ENCODE results near the gene MUC5AC. TPM values are rescaled to one million over a fixed set of nuclear protein-coding genes. Genes with fewer than 3 reads are reported as not detected.

The MUC5AC gene
- total RNA-seq, 1 experiment from 2014 or later, result under 0.01 TPM

DNA sequence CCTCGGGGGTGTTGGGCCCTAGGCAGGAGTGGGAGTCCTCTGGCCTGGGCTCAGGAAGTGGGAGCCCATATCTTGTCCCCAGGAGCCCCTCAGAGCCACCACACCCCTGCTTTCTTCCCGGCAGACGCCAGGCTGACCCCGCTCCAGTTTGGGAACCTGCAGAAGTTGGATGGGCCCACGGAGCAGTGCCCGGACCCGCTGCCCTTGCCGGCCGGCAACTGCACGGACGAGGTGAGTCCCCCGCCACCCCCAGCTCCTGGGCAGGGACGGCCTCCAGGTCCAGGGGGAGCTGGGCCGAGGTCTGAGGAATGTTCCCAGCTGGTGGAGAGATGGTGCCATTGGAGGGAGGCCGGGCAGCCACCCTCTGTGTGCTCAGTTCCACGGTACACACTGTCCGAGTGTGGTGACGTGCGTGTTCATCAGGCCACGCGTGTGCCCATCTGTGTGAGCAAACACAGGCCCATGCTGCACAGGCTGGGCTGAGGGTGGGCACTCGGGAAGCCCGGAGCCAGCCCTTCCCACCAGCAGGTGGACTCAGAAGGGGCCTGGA, 69.9 kb downstream of the MUC5AC start (continued):
- TF ChIP-seq, protein P1, sequence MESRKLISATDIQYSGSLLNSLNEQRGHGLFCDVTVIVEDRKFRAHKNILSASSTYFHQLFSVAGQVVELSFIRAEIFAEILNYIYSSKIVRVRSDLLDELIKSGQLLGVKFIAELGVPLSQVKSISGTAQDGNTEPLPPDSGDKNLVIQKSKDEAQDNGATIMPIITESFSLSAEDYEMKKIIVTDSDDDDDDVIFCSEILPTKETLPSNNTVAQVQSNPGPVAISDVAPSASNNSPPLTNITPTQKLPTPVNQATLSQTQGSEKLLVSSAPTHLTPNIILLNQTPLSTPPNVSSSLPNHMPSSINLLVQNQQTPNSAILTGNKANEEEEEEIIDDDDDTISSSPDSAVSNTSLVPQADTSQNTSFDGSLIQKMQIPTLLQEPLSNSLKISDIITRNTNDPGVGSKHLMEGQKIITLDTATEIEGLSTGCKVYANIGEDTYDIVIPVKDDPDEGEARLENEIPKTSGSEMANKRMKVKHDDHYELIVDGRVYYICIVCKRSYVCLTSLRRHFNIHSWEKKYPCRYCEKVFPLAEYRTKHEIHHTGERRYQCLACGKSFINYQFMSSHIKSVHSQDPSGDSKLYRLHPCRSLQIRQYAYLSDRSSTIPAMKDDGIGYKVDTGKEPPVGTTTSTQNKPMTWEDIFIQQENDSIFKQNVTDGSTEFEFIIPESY (IDR thresholded peaks at IDR 0.05; ENCODE audit: extremely low read depth, insufficient replicate concordance, low read length), result no peak
- TF ChIP-seq ZFX (IDR thresholded peaks at IDR 0.05) (no peak), EGR1 (IDR thresholded peaks at IDR 0.05; ENCODE audit: low read depth) (no peak), JUND (IDR thresholded peaks at IDR 0.05) (no peak)
- TF ChIP-seq, protein P2, sequence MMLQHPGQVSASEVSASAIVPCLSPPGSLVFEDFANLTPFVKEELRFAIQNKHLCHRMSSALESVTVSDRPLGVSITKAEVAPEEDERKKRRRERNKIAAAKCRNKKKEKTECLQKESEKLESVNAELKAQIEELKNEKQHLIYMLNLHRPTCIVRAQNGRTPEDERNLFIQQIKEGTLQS (IDR thresholded peaks at IDR 0.05), result no peak

DNA sequence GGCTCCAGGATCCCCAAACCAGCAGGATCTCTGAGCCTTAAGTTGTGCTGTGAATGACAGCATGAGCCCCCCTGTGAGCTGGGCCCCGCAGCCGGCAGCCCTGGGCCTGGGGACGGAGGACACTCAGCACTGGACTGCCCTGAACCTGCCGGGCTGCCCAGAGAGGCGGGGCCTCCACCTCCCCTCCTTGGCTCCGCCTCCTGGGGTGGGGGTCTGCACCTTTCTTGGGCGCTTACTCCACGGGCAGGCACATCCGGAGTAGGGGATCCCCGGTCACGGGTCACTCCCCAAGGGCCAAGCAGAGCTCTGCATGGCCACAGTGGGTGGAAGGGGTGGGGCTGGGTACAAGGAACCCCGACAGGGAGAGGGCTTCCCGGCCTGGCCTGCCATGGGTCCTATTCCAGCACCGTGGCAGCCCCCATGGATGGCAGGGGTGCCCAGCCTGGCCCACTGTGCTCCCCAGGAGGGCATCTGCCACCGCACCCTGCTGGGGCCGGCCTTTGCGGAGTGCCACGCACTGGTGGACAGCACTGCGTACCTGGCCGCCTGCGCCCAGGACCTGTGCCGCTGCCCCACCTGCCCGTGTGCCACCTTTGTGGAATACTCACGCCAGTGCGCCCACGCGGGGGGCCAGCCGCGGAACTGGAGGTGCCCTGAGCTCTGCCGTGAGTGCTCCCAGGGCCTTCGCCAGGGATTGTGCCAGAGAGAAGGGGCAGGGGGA, 70.5 kb downstream of the MUC5AC start:
- Histone ChIP-seq H3K4me3 (replicated peaks in 1 of 2; ENCODE audit: low read depth in 1 of 2, low read length in 2 of 2) (no peak overlapping the region), H3K27ac (ENCODE audit: low read depth, low read length) (no peak overlapping the region), H3K4me1 (ENCODE audit: control insufficient read depth in 1 of 2, insufficient read depth in 2 of 2, low read length in 2 of 2) (no peaks in the 10 kb centered on the region), H3K79me2 (ENCODE audit: insufficient read depth, low read length) (no peaks in the 10 kb centered on the region), H3K9me3 (ENCODE audit: control insufficient read depth in 1 of 2, insufficient read depth in 1 of 2, low read depth in 1 of 2, low read length in 2 of 2) (no peaks in the 10 kb centered on the region), H2AFZ (ENCODE audit: low read depth, low read length, poor library complexity, severe bottlenecking) (no peak overlapping the region), H3K27me3 (ENCODE audit: insufficient read depth, low read length) (no peaks in the 10 kb centered on the region), H4K20me1 (ENCODE audit: insufficient read depth) (no peaks in the 10 kb centered on the region), H3K36me3 (ENCODE audit: control insufficient read depth in 1 of 2, insufficient read depth in 2 of 2, low read length in 2 of 2) (no peaks in the 10 kb centered on the region), H3K4me2 (ENCODE audit: low read length) (no peak overlapping the region), H3K9ac (ENCODE audit: low read length) (no peak overlapping the region), H3K9me2 (ENCODE audit: insufficient read depth) (no peaks in the 10 kb centered on the region)
- intact Hi-C loops (cut with micrococcal nuclease), result no loop called here
- ATAC-seq (no peak), DNase-seq (ENCODE audit: low read depth, low spot score) (no peak)
- RAD21 ChIA-PET (ENCODE audit: low non-redundant PET in 1 of 2, low total read pairs in 2 of 2, uncharacterized antibody in 2 of 2, unreplicated experiment in 2 of 2), result no interaction called here
- no TSS peak for BruUV-seq (replicated peaks)
- POLR2A ChIA-PET, result no interaction called here
- CTCF ChIA-PET, result no interaction called here
- TF ChIP-seq SIN3A (IDR thresholded peaks at IDR 0.05; ENCODE audit: low read depth) (no peak), RAD21 (IDR thresholded peaks at IDR 0.05; ENCODE audit: low read depth) (no peak), ZFX (IDR thresholded peaks at IDR 0.05) (no peak), EGR1 (IDR thresholded peaks at IDR 0.05; ENCODE audit: low read depth) (no peak), CBX3 (IDR thresholded peaks at IDR 0.05; ENCODE audit: low read depth) (no peak), POLR2AphosphoS5 (IDR thresholded peaks at IDR 0.05; ENCODE audit: low read depth, low read length) (no peak), SP1 (IDR thresholded peaks at IDR 0.05; ENCODE audit: low read depth) (no peak), JUND (IDR thresholded peaks at IDR 0.05) (no peak), CEBPB (IDR thresholded peaks at IDR 0.05; ENCODE audit: low read depth) (no peak), TCF7L2 (IDR thresholded peaks at IDR 0.05; ENCODE audit: borderline replicate concordance, extremely low read depth, insufficient read depth, insufficient read length) (no peak), SRF (IDR thresholded peaks at IDR 0.05; ENCODE audit: low read depth) (no peak)
- TF ChIP-seq, protein P2 (IDR thresholded peaks at IDR 0.05), result no peak
- TF ChIP-seq, protein P3, sequence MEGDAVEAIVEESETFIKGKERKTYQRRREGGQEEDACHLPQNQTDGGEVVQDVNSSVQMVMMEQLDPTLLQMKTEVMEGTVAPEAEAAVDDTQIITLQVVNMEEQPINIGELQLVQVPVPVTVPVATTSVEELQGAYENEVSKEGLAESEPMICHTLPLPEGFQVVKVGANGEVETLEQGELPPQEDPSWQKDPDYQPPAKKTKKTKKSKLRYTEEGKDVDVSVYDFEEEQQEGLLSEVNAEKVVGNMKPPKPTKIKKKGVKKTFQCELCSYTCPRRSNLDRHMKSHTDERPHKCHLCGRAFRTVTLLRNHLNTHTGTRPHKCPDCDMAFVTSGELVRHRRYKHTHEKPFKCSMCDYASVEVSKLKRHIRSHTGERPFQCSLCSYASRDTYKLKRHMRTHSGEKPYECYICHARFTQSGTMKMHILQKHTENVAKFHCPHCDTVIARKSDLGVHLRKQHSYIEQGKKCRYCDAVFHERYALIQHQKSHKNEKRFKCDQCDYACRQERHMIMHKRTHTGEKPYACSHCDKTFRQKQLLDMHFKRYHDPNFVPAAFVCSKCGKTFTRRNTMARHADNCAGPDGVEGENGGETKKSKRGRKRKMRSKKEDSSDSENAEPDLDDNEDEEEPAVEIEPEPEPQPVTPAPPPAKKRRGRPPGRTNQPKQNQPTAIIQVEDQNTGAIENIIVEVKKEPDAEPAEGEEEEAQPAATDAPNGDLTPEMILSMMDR (IDR thresholded peaks at IDR 0.05 in 2 of 3, conservative IDR thresholded peaks at IDR 0.05 in 1 of 3; ENCODE audit: borderline replicate concordance in 1 of 3, insufficient read depth in 1 of 3, low read depth in 2 of 3, low read length in 2 of 3), result no peak
- TF ChIP-seq, protein P4, sequence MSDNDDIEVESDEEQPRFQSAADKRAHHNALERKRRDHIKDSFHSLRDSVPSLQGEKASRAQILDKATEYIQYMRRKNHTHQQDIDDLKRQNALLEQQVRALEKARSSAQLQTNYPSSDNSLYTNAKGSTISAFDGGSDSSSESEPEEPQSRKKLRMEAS (IDR thresholded peaks at IDR 0.05), result no peak
